Hematopoietic multipotent progenitor cell (in vitro differentiated cells): Measurements from ENCODE around the gene ORC3. TPM values are rescaled to one million over a fixed set of nuclear protein-coding genes. Genes with fewer than 3 reads are reported as not detected.
"Not testable (repeated sequence)": the region's sequence is repeated elsewhere in the genome, so short reads cannot be mapped to it uniquely, and the experiment has no call there.

Source experiments
- DNase-seq, 3 donors: peaks; one replicate each; pipeline ENCODE4 v3.0.0-alpha.2; 2011 to 2015; ENCODE audit warnings: low read depth in 2 of 3, low spot score in 2 of 3
- total RNA-seq: library from RNA; depleted of rRNA; stranded (reverse); fragments of >200 nt; gene quantifications from one replicate; pipeline ENCODE4 v1.2.3, GENCODE V29; 2012

ORC3 gene
- total RNA-seq, 1 donor = 7.8 TPM

DNA sequence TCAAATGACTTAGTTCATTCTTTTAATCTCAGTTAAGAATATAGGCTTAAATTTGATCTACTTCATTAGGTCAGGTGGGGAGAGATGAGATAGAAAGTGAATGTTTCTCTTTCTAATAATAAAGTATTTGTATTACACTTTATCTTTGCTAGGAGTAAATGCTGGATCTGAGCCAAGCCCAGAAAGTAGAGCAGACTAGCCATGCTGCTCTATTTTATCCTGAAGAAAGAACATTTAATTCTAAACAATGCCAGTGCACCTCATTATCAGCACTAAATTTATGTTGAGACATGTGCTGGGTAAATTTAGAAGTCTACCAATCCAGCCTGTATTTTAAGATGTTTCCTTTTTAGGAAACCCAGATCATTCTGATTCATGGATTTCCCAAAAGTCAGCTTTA is 68.6 kb downstream of the ORC3 start:
- DNase-seq = no peak

DNA sequence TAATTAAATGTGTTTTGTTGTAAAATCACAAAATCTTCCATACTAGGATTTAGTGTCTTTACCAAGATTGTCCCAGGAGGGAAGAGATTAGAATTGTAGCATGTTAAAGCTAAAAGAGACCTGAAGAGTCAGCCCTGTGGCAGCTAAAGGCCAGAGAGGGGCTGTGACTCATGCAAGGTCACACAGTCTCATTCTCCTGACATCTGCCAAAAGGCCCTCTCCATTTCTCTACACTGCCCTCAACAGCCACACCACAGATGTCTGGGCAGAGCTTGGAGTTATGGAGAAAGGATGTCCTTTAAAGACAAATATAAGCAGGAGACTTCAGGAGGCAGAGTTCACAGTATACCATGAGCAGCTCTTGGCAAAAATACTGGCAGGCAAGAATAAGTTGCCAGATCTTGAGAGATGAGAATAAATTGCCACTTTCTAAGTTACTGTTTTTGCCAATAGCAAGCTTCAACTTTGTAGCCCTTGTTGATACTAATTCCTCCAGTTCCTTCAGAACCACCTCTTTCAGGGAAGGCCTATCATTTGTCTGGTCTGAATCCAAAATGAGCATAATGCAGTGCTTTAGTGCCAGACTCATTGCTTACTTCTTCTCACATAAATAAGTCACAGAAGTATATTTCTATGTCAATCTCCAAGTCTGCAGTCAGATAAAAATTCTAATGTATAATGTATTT is 70.4 kb downstream of the ORC3 start:
- no peak for DNase-seq

DNA sequence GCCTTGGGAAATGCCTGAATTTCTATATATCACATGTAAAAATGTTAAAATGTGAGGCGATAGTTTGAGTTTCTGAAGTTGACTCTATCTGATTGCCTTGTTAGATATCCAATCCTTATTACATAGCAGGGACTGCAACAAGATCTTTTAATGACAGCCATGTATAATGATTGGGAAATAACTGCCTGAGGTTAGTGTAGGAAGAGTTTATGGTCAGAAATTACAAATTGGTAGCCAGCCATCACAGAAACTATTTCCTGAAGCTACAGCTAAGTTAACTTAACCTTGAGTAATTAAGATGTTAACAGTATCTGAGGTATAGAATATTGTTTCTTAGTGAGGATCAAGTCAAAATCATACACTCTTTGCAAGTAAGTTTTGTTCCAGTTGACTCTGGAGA is 71.1 kb downstream of the ORC3 start:
- no peak for DNase-seq

- DNase-seq = no peak
Measured at GRCh38 chr6:87661503-87661902, 71.6 kb downstream of the ORC3 start.

DNA sequence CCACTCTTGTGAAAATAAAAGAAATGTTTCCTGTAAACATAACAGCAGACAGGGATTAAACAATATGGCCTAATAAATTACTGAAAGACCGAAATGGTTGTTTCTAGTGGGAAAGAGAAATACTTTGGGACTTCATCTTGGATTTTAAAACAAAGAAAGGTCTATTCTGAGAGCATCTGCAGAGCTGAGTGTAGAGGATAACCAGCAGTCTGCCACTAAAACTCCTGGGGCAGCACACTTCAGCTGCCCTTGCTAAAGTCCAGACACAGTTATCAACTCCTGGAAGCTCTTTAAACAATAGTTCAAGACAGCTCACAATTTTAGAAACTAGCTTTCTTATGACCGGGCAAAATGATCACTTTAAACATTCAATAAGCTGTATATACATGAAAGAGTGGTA is 73.5 kb downstream of the ORC3 start:
- no peak for DNase-seq

GRCh38 chr6:87664921-87665485 is 75.1 kb downstream of the ORC3 start:
- DNase-seq = no peak

- no peak for DNase-seq
Measured at GRCh38 chr6:87667032-87667431, 77.1 kb downstream of the ORC3 start.

DNA sequence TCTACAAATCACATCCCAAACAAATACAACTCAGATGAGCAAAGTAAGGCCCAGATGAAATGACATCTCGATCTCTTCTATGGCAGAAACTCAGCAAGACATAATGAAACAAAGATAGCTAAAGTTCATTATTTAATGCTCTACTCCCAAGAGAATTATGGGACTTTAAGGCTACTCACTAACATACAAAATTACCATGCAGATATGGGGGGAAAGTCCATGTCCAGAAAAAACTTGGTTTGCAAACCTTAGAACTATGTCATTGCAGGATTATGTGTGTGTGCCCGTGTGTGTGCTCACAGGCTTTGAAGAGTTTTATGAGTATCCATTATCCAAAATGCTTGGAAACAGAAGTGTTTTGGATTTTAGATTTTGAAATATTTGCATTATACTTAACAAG is 78.1 kb downstream of the ORC3 start:
- DNase-seq = no peak

- no peak for DNase-seq
Measured at GRCh38 chr6:87669051-87669450, 79.1 kb downstream of the ORC3 start.

DNA sequence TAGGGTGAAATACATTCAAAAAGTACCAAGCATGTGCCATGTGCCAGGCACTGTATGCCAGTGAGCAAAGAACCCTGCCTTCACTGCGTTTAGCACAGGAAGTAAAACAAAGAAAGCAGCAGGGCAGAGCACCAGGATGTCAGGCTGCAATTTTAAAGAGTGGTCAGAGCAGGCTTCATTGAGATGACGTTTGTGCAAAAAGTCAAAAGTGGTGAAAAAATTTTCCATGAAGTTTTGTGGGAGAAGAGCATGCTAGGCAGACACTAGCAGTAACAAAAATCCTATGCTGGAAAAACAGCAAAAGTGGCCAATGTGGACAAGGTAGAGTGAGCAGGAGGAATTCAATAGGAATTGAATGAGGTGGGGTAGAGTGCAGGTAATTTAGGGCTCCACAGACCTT is 80.8 kb downstream of the ORC3 start:
- DNase-seq = no peak

GRCh38 chr6:87671555-87672029 is 81.7 kb downstream of the ORC3 start:
- no peak for DNase-seq

DNA sequence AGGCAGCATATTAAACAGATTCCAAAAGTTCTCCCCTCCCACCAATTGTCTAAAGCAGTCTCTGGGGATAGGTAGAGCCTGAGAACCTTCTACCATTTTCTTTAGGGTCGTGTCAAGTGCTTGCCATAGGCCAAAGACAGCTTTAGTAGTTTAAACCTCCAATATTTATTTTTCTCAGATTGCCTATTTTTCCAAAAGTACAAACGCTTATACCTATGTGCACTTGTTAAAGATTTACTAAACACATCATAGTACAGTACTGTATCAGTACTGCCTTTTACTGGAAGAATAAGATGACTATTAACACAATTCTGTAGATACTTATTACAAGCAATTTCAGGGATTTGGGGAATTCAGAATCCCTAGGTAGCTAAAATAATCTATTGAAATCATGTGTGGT is 82.7 kb downstream of the ORC3 start:
- no peak for DNase-seq

- DNase-seq = no peak
Measured at GRCh38 chr6:87673237-87673636, 83.3 kb downstream of the ORC3 start.

- DNase-seq = no peak
Measured at GRCh38 chr6:87674290-87674689, 84.4 kb downstream of the ORC3 start.

DNA sequence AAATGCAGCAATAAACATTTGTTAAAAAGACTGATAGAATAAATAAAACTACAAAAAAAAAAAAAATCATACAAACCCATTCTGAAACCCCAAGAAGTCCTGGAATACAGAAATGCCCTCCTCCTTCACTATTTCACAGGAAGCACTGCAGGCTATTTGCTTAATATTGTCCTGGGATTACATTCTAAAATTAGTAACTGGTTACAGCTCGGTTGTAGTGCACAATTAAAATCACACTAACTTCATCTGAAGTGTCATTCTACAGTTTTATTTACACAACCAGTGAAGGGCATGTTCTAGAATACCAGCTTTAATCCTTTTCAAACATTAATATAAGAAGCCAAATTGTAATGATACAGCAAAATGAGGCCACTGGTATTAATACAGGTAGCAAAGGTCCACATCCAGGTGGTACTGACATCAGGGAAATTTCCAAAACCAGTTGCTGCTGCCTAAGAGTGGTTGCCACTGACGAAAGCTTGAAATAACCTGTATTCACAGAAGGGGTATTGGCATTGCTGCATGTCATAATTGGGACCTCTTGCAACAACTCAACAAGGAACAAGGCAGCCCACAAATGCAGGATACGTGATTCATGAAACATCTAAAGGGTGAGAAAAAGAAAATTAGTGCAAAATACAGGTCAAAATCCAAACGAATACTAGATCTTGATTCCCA is 85.2 kb downstream of the ORC3 start:
- DNase-seq = no peak

DNA sequence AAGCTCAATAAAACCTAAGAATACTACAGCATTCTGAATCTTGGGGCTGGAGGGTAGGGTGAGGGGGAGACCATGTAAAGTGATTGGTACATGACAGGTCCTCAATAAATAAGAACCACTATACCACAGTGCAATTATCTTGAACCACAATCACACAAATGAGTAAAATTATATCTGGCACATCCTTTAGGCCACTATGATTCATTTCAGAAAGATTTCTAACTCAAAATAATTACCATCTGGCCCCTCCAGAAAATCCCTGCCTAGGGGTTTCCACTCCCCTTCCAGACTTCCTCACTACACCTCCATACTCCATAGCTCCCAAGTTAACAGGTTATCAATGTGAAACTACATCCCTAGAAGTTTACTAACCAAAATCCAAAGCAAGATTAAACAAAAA is 92.4 kb downstream of the ORC3 start:
- no peak for DNase-seq

DNA sequence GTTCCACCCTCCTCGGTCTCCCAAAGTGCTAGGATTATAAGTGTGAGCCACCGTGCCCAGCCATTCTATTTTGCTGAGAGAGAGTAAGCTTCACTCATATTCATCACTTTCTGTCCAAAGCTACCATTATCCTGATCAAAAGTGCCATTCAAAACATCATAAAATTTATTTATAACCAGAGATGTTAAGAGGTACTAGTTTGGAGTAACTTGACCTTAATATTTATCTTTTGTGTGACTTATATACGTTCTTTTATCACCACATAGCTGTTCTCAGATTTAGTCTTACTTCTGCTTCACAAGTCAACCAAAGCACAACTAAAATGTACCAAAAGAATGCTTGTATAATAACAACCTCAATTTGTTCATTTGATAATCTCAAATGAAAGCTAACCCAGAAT is 94.0 kb downstream of the ORC3 start:
- DNase-seq = no peak

- no peak for DNase-seq
Measured at GRCh38 chr6:87684895-87685654, 95.1 kb downstream of the ORC3 start.

DNA sequence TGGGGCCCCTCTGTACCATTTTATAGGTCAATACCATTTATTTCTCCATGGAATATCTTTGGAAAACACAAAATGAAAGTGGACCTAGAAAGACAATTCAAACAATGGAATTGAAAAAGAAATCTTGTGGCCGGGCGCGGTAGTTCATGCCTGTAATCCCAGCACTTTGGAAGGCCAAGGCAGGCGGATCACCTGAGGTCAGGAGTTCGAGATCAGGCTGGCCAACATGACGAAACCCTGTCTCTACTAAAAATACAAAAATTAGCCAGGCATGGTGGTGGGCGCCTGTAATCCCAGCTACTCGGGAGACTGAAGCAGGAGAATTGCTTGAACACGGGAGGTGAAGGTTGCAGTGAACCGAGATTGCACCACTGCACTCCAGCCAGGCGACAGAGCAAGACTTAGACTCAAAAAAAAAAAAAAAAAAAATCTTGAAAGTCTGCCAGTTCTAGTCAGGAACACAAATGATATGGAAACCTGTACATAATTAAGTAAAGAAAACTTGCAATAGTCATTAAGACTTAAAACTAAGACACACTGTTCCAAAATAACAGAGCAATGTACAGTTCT is 96.8 kb downstream of the ORC3 start:
- not testable (repeated sequence) for DNase-seq

DNA sequence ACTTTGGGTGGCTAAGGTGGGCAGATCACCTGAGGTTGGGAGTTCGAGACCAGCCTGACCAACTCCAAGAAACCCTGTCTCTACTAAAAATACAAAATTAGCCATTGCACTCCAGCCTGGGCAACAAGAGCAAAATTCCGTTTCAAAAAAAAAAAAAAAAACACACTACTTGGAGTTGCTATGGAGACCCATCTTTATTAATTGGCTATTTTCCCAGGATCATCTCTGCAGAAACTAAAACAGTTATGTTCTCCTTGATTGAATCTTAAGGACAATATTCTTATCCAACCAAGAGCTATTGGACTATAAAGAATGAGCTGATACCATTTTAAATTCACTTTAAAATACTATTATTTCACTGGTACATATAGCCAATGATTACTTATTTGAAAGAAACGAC is 97.4 kb downstream of the ORC3 start:
- DNase-seq = no peak

GRCh38 chr6:87687893-87688292 is 98.0 kb downstream of the ORC3 start:
- not testable (repeated sequence) for DNase-seq
